SK-N-MC (cell line): ENCODE results near the gene FYB2.

ENCODE experiments used
- EZH2 ChIP-seq: fragments of 200-600 bp; sonication (generic); IDR thresholded peaks from one replicate; pipeline ENCODE4 v1.6.1; 2017; ENCODE audit warnings: antibody characterized with exemption
- POLR2AphosphoS5 ChIP-seq: IDR thresholded peaks from 2 replicates; pipeline ENCODE4 v1.6.1; 2012; ENCODE audit warnings: mild to moderate bottlenecking, low read depth, low read length, borderline replicate concordance

- TF ChIP-seq POLR2AphosphoS5, result no peak
- no peak for TF ChIP-seq EZH2
These were observed 12.9 kb upstream of the FYB2 start for GRCh38 chr1:56831871-56832693.
